Measurements from ENCODE around the gene AARS2. TPM values are rescaled to one million over a fixed set of nuclear protein-coding genes. Genes with fewer than 3 reads are reported as not detected.

Gene AARS2
- total and polyA plus RNA-seq, 2 of the 4 experiments (the other 2 are of a cell fraction) = 9.1 to 10.4 TPM

GRCh38 chr6:44263354-44264100 is 49.6 kb downstream of the AARS2 start:
- H4K5ac ChIP-seq (ENCODE audit: low read depth, low read length) = peak overlapping the region; percentile 50
- peaks cover 24 to 37% of the 10 kb centered on the region in 2 experiments for H3K79me1 ChIP-seq (ENCODE audit: low read depth in 1 of 2, low read length in 2 of 2)
- POLR2A ChIA-PET (ENCODE audit: unreplicated experiment) = no interaction called here
- peak overlapping the region; percentile 78 for H2AK5ac ChIP-seq (ENCODE audit: low read depth, low read length)
- H3K4me1 ChIP-seq (ENCODE audit: control insufficient read depth, insufficient read depth, low read length) = peaks cover 22% of the 10 kb centered on the region
- peak overlapping the region; percentile 90; the same call in 1 of the 2 replicates for H3K4me3 ChIP-seq (ENCODE audit: insufficient read depth, low read depth, low read length)
- H2AK9ac ChIP-seq (replicated peaks; ENCODE audit: low read depth, low read length, poor library complexity) = peak overlapping the region; percentile 98
- WGBS, 2 experiments (ENCODE audit: extremely low coverage in 2 of 2, insufficient read length in 1 of 2) = no CpG with 5 or more reads among the region's 9 CpGs
- DNase-seq = peak; percentile 55
- H3K36me3 ChIP-seq (ENCODE audit: control insufficient read depth, insufficient read depth, low read length) = peaks cover 12% of the 10 kb centered on the region
- peak overlapping the region; percentile 76 for H2AFZ ChIP-seq (replicated peaks; ENCODE audit: low read length, poor library complexity)
- peak overlapping the region; percentile 10; the same call in 1 of the 2 replicates for H3K27ac ChIP-seq (ENCODE audit: insufficient read depth, low read length)
- H2BK5ac ChIP-seq (ENCODE audit: low read depth, low read length, poor library complexity, severe bottlenecking) = peak overlapping the region; percentile 62
- H4K91ac ChIP-seq (ENCODE audit: insufficient read depth, low read depth, low read length) = peak overlapping the region; percentile 23; the same call in 1 of the 2 replicates
- in situ Hi-C loops (cut with MboI; ENCODE audit: low sequenced_read_pairs) = no loop called here
- H3K23ac ChIP-seq (ENCODE audit: low read depth, low read length) = peak overlapping the region; percentile 88
- H2BK120ac ChIP-seq (ENCODE audit: low read depth, low read length) = peak overlapping the region; percentile 42
- H3K56ac ChIP-seq (ENCODE audit: extremely low read depth, insufficient read depth, low read length) = no peak overlapping the region
- peak overlapping the region; percentile 96 for H3K14ac ChIP-seq (replicated peaks; ENCODE audit: low read depth, low read length)
- peaks cover 4% of the 10 kb centered on the region; the same call in 1 of the 2 replicates for H3K27me3 ChIP-seq (ENCODE audit: control insufficient read depth, insufficient read depth, low read length)
- peaks cover 9% of the 10 kb centered on the region for H4K20me1 ChIP-seq (ENCODE audit: insufficient read depth, low read length)
- H3K4ac ChIP-seq (ENCODE audit: low read depth, low read length) = peak overlapping the region; percentile 74
- CTCF ChIA-PET = interaction anchor here (1.6 kb wide), 1 partner anchor 49 kb away, joined by 4 read pairs; the partner anchor contains the start of gene AARS2
- no peak overlapping the region; the same call in 2 of the 3 replicates for H2BK15ac ChIP-seq (ENCODE audit: low read depth, low read length)
- no peaks in the 10 kb centered on the region for H3K9me3 ChIP-seq (ENCODE audit: control insufficient read depth, insufficient read depth, low read length)
- H4K8ac ChIP-seq (ENCODE audit: low read depth in 2 of 2, low read length in 2 of 2) = peak overlapping the region; percentile 39 to 66; a peak in 3 of 4 replicates
- peak overlapping the region; percentile 99 for H3K4me2 ChIP-seq (ENCODE audit: low read depth, low read length)
- no peak for ATAC-seq (ENCODE audit: low read depth)
- dilution Hi-C loops (cut with HindIII; ENCODE audit: low sequenced_read_pairs, unreplicated experiment) = no loop called here
- no peak overlapping the region for H2BK20ac ChIP-seq (ENCODE audit: low read depth, low read length)
- peak overlapping the region; percentile 12; the same call in 1 of the 2 replicates for H3K18ac ChIP-seq (ENCODE audit: low read depth, low read length)
- H3K9me1 ChIP-seq (ENCODE audit: insufficient read depth, low read length) = peaks cover 14% of the 10 kb centered on the region
- TF ChIP-seq MAZ (IDR thresholded peaks at IDR 0.05; ENCODE audit: borderline replicate concordance, low read depth, low read length) (peak; percentile 59; the same call in 1 of the 2 replicates), POLR2A (IDR thresholded peaks at IDR 0.05; ENCODE audit: low read depth, low read length) (no peak)
- no TSS peak for BruUV-seq (replicated peaks)
- intact Hi-C loops (cut with micrococcal nuclease) = no loop called here
- peak overlapping the region; percentile 82 for H3K9ac ChIP-seq (ENCODE audit: low read depth, low read length)

Data from IMR-90 (cell line).